Epithelial cell of esophagus (primary cell): ENCODE measurements around the gene NREP.

ENCODE experiments used
- DNase-seq: peaks from one replicate; pipeline ENCODE4 v3.0.0; 2010; ENCODE audit warnings: low read depth
- H3K4me3 ChIP-seq: 2 replicates; pipeline ENCODE4 v1.5.1; 2011; ENCODE audit warnings: mild to moderate bottlenecking, low read length, control low read depth
- TF ChIP-seq, protein P1 (sequence below): IDR thresholded peaks from 2 replicates; pipeline ENCODE4 v1.5.1; 2011; ENCODE audit warnings: low read depth, mild to moderate bottlenecking, low read length, control low read depth, inconsistent platforms; ENCODE audit not compliant: insufficient read depth; ENCODE audit errors: missing control alignments

The NREP gene

DNA sequence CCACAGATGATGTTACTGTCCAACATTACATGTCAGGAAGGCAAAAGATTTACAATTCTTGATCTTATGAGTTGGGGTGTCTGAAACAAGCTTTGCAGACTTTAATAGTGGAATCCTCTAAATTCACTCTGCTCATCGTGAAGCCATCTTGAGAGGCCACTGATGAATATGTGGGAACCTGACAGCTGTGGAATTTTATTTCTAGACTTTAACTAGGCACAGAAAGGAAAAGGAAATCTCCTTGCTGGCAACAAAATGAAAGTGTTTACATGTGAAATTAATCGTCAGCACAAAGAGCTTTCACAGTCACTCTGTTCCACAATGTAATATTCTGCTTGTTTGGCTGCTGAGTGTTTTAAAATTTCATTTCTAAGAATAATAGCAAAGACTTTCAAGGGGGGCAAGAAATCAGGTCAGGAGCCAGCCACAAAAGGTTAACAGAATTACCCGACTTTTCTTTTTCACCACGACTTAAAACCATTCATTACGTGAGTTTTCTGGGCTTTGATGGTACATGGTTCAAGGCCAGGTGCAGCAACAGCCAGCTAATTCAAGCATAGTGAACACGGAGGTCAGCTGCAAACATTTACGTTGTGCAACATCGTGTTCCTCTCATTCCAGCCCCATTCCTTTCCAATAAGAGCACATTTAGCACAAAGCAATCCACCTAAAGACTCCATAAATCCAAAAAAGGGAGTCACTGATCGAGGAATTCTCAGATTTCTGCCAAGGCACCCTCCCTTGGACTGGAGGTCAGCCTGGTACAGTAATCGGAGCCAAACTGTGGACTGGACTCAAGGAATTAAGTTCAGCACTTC is 14.6 kb downstream of the NREP start:
- TF ChIP-seq, protein P1, sequence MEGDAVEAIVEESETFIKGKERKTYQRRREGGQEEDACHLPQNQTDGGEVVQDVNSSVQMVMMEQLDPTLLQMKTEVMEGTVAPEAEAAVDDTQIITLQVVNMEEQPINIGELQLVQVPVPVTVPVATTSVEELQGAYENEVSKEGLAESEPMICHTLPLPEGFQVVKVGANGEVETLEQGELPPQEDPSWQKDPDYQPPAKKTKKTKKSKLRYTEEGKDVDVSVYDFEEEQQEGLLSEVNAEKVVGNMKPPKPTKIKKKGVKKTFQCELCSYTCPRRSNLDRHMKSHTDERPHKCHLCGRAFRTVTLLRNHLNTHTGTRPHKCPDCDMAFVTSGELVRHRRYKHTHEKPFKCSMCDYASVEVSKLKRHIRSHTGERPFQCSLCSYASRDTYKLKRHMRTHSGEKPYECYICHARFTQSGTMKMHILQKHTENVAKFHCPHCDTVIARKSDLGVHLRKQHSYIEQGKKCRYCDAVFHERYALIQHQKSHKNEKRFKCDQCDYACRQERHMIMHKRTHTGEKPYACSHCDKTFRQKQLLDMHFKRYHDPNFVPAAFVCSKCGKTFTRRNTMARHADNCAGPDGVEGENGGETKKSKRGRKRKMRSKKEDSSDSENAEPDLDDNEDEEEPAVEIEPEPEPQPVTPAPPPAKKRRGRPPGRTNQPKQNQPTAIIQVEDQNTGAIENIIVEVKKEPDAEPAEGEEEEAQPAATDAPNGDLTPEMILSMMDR = no peak
- H3K4me3 ChIP-seq = no peak overlapping the region
- DNase-seq = peak; percentile 49

DNA sequence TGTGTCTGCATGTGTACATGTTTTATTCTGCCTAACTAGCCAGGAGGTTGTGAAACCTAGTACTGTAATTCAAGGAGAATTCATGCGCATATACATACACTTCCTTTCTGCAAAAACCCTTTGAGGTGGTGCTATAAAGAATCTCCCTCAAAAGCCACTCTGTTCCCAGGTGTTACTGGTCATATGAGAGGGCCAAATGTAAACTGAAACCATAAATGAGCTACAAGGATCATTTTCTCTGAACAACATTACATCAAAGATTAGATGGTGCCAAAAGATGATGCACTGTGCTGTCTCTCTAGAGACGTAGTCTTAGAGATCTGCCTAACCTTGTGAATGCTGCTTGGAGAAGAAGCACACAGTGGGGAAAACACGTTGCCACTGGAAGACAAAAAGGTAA is 15.7 kb downstream of the NREP start:
- TF ChIP-seq, protein P1 = no peak
- no peak overlapping the region for H3K4me3 ChIP-seq
- peak; percentile 56 for DNase-seq

DNA sequence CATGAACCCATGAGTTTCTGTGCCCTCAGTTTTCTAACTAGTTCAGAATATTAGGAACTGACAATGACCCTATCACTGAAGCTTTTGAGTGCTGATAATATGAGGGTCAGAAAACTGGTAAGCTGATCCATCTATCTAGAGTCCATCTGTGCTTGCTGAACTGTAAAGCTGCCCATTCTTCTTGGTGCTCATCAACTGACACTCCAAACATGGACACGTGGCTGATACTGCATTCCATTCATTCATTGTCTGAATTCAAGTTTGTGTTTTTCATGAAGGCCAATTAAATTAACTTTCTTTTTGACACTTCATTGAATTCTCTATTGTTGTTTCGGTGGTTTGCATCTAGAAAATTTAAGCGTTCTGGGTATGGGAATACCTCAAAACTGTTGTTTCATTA is 17.6 kb downstream of the NREP start:
- no peak for DNase-seq
- no peak overlapping the region for H3K4me3 ChIP-seq
- TF ChIP-seq, protein P1 = no peak

DNA sequence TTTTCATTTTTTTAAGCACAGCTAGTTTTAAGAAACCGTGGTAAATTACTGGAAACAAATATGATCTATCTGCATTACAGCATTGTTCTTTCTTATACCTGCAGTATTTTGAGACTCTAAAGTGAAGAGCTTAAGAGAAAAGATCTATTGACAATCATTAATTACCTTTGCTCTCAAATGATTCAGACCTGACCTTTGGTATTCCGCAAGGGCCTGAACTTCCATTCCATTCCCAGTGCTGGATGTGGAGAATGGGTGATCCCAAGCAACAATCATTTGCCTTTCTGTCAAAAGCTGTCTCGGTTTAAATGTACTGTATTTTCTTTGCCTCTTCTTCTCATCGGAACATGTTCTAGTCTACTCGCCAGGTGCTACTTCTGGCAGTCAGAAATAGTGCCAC is 18.9 kb downstream of the NREP start:
- DNase-seq = no peak
- TF ChIP-seq, protein P1 = no peak
- no peak overlapping the region for H3K4me3 ChIP-seq

DNA sequence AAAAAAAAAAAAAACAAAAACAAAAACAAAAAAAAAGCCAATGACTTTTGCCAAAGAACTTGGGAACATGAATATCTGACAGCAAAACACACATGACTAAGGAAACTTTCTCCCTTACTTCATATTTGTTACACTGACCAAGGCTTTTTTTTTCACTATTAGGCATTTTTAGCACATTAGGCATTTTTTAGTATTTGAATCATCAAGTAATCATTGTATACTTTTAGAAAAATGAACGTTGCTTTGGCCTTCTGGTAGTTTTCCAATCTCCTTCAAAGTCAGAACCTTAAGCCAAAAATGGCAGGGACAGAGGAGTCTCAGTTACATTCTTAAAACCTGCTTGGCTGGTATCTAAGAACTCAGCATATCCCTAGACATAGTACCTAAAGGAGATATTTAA is 19.3 kb downstream of the NREP start:
- DNase-seq = no peak
- TF ChIP-seq, protein P1 = no peak
- no peak overlapping the region for H3K4me3 ChIP-seq

DNA sequence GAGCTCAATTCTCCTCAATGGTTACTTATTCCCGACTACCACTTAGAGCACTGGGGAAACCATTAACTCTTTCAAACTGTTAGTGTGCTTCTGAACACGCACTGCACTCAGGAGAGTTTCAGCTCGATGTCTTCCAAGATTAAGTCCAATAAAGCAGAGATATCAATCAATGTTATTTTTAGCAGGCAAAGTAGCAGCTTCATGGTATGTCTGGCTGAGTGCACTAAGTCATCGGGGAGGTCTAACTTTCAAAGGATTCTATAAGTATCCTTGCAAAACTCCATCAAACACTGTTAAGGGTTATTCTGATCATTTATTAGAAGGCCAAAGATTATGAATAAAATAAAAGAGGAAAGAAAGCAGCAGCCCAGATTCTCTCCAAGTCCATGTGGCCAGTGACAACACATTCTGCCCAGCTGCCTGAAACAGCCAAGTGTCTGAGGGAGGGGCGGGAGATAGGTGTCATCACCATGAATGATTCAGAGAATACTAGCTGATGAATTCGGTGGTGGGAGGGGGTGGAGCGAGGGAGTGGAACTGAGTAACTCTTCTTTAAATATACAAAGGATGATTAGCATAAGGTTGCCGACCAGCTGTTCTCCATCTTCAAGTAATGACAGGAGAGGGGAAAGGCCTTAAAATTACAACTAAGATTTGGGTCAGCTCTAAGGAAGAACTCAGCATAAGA is 21.3 kb downstream of the NREP start:
- TF ChIP-seq, protein P1 = no peak
- DNase-seq = peak; percentile 96
- H3K4me3 ChIP-seq = no peak overlapping the region
